ENCODE measurements around the gene TPPP2. TPM values are rescaled to one million over a fixed set of nuclear protein-coding genes. Genes with fewer than 3 reads are reported as not detected.

Gene TPPP2
- total and polyA plus RNA-seq, 2 of the 4 experiments (the other 2 are of a cell fraction), result not detected

DNA sequence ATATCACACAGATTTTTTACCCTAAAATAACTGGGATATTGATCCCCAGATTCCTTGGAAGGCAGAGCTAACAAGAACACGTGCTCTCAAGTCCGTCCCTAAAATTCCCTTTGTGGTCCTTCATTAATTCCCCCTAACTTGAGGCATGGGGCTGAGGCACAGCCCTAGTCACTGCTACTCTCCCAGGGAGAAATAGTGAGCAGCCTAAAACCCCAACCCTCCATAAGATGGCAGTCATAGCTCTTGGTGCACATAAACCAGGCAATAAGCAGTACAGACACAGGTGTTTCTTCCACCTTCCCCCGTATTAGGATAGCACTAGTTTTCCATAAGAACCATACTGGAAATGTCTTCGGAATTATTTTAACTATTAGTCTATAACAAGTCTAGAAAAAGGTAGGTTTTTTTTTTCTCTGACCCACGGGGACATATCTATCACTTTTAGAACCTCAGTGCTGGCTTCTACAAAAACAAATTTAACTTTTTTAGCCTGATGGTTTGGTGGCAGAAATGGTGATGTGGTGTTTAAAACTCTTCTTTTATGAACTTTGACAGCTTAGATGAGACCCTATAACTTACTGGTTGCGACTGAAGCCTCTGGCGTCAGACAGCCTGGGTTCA lies 37.0 kb downstream of the TPPP2 start:
- no peak overlapping the region for H3K27ac ChIP-seq (ENCODE audit: insufficient read depth, low read length)
- H2BK15ac ChIP-seq (ENCODE audit: low read depth, low read length), result no peak overlapping the region
- no peak overlapping the region for H3K56ac ChIP-seq (ENCODE audit: extremely low read depth, insufficient read depth, low read length)
- ATAC-seq (ENCODE audit: low read depth) (no peak), DNase-seq (no peak)
- peaks cover 11% of the 10 kb centered on the region for H3K4me1 ChIP-seq (ENCODE audit: control insufficient read depth, insufficient read depth, low read length)
- no peak overlapping the region for H3K4ac ChIP-seq (ENCODE audit: low read depth, low read length)
- H4K91ac ChIP-seq (ENCODE audit: insufficient read depth, low read depth, low read length), result no peak overlapping the region
- H3K9me1 ChIP-seq (ENCODE audit: insufficient read depth, low read length), result peaks cover 3% of the 10 kb centered on the region; the same call in 1 of the 2 replicates
- no peak overlapping the region for H2BK5ac ChIP-seq (ENCODE audit: low read depth, low read length, poor library complexity, severe bottlenecking)
- no peak overlapping the region for H2BK20ac ChIP-seq (ENCODE audit: low read depth, low read length)
- H3K27me3 ChIP-seq (ENCODE audit: control insufficient read depth, insufficient read depth, low read length), result no peaks in the 10 kb centered on the region
- no peak overlapping the region for H3K14ac ChIP-seq (replicated peaks; ENCODE audit: low read depth, low read length)
- H3K79me1 ChIP-seq (ENCODE audit: low read depth in 1 of 2, low read length in 2 of 2), result peaks cover 0 to 16% of the 10 kb centered on the region in 2 experiments; a peak in 2 of 4 replicates
- dilution Hi-C loops (cut with HindIII; ENCODE audit: low sequenced_read_pairs, unreplicated experiment) (no loop called here), in situ Hi-C loops (cut with MboI; ENCODE audit: low sequenced_read_pairs) (no loop called here), intact Hi-C loops (cut with micrococcal nuclease) (no loop called here)
- no peak overlapping the region for H3K4me2 ChIP-seq (ENCODE audit: low read depth, low read length)
- H3K4me3 ChIP-seq (ENCODE audit: insufficient read depth, low read depth, low read length), result no peak overlapping the region
- no peak overlapping the region for H2AFZ ChIP-seq (replicated peaks; ENCODE audit: low read length, poor library complexity)
- H3K9me3 ChIP-seq (ENCODE audit: control insufficient read depth, insufficient read depth, low read length), result no peaks in the 10 kb centered on the region
- H2BK120ac ChIP-seq (ENCODE audit: low read depth, low read length), result no peak overlapping the region
- no peak overlapping the region for H3K9ac ChIP-seq (ENCODE audit: low read depth, low read length)
- no peak overlapping the region for H3K23ac ChIP-seq (ENCODE audit: low read depth, low read length)
- H4K5ac ChIP-seq (ENCODE audit: low read depth, low read length), result no peak overlapping the region
- H3K18ac ChIP-seq (ENCODE audit: low read depth, low read length), result no peak overlapping the region
- 100% methylated on average over 1 of the region's 7 CpGs; no CpG with 5 or more reads in 1 of the 2 experiments for WGBS, 2 experiments (ENCODE audit: extremely low coverage in 2 of 2, insufficient read length in 1 of 2)
- H4K20me1 ChIP-seq (ENCODE audit: insufficient read depth, low read length), result peaks cover 4% of the 10 kb centered on the region
- no TSS peak for BruUV-seq (replicated peaks)
- no peaks in the 10 kb centered on the region for H3K36me3 ChIP-seq (ENCODE audit: control insufficient read depth, insufficient read depth, low read length)
- H2AK5ac ChIP-seq (ENCODE audit: low read depth, low read length), result no peak overlapping the region
- CTCF ChIA-PET, result interaction anchor here (0.6 to 2.8 kb wide), 7 partner anchors 20 to 52 kb away, joined by 3 to 20 read pairs (median 7); no protein-coding TSS in a partner anchor
- no peak overlapping the region for H4K8ac ChIP-seq (ENCODE audit: low read depth in 2 of 2, low read length in 2 of 2)
- TF ChIP-seq CEBPB (IDR thresholded peaks at IDR 0.05; ENCODE audit: low read depth, low read length), result no peak
- TF ChIP-seq, protein P1, sequence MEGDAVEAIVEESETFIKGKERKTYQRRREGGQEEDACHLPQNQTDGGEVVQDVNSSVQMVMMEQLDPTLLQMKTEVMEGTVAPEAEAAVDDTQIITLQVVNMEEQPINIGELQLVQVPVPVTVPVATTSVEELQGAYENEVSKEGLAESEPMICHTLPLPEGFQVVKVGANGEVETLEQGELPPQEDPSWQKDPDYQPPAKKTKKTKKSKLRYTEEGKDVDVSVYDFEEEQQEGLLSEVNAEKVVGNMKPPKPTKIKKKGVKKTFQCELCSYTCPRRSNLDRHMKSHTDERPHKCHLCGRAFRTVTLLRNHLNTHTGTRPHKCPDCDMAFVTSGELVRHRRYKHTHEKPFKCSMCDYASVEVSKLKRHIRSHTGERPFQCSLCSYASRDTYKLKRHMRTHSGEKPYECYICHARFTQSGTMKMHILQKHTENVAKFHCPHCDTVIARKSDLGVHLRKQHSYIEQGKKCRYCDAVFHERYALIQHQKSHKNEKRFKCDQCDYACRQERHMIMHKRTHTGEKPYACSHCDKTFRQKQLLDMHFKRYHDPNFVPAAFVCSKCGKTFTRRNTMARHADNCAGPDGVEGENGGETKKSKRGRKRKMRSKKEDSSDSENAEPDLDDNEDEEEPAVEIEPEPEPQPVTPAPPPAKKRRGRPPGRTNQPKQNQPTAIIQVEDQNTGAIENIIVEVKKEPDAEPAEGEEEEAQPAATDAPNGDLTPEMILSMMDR (conservative IDR thresholded peaks at IDR 0.05; ENCODE audit: low read depth, low read length), result peak; percentile 26; the same call in 1 of the 2 replicates
- no peak for TF ChIP-seq BHLHE40 (IDR thresholded peaks at IDR 0.05; ENCODE audit: low read depth, low read length)
- TF ChIP-seq, protein P2, sequence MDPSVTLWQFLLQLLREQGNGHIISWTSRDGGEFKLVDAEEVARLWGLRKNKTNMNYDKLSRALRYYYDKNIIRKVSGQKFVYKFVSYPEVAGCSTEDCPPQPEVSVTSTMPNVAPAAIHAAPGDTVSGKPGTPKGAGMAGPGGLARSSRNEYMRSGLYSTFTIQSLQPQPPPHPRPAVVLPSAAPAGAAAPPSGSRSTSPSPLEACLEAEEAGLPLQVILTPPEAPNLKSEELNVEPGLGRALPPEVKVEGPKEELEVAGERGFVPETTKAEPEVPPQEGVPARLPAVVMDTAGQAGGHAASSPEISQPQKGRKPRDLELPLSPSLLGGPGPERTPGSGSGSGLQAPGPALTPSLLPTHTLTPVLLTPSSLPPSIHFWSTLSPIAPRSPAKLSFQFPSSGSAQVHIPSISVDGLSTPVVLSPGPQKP (IDR thresholded peaks at IDR 0.05; ENCODE audit: borderline replicate concordance, low read depth, low read length), result no peak
- peak; percentile 26; the same call in 1 of the 2 replicates for TF ChIP-seq RAD21 (IDR thresholded peaks at IDR 0.05; ENCODE audit: low read length)
- peak; percentile 8; the same call in 1 of the 2 replicates for TF ChIP-seq SMC3 (IDR thresholded peaks at IDR 0.05; ENCODE audit: low read depth, low read length)
- no peak for TF ChIP-seq RFX5 (IDR thresholded peaks at IDR 0.05; ENCODE audit: low read depth, low read length)
- TF ChIP-seq NFE2L2 (IDR thresholded peaks at IDR 0.05; ENCODE audit: low read depth, low read length), result no peak
- TF ChIP-seq MAFK (IDR thresholded peaks at IDR 0.05; ENCODE audit: low read depth, low read length), result no peak
- POLR2A ChIA-PET (ENCODE audit: unreplicated experiment), result no interaction called here
- no peak overlapping the region for H2AK9ac ChIP-seq (replicated peaks; ENCODE audit: low read depth, low read length, poor library complexity)

All from IMR-90 (cell line).